GM12892 (cell line): Measurements from ENCODE around the gene DRC7.

Experiments
- POLR2A ChIP-seq: IDR thresholded peaks from 2 replicates; pipeline ENCODE4 v1.6.1; 2011; ENCODE audit warnings: low read depth, low read length, control low read depth
- POLR2AphosphoS5 ChIP-seq: IDR thresholded peaks from 2 replicates; pipeline ENCODE4 v1.6.1; 2011; ENCODE audit warnings: low read depth, low read length, control low read depth

DNA sequence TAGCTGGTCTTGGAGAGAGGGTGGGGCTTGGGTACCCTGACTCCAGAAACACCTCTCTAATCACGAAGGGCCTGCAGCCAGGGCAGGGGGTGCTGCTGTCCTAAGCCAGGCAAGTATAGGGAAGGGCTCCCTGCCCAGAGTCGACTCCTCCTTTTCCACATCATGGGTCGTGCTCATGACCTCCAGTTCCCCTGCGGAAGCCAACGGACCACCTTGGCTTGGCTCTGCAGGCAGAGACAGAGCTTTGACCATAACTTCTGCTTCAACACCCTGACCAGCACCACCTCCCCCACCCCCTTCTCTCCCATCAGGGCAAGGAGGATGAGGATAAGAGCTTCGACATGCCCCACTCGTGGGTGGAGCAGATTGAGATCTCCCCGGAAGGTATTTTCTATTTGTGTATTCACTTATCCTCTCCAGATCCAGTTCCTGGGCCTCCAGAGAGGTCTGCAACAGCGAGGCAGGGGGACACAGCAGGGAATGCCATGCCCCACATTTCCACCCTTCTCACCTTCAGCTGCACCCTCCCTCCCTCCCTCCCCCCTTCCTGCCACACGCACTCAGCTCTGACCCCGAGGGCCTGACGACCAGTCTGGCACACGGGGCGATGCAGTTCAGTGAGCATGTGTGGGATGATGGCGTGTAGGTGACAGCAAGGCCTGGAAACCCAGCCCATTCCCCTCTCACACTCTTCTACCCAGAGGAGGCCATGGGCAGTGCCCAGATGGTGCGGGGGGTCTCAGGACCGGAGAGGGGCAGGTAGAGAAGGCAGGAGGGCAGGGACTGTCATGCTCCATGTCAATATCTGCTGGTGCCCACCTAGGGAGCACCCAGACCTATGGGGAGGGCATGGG is 27.0 kb downstream of the DRC7 start:
- TF ChIP-seq POLR2AphosphoS5, result no peak
- no peak for TF ChIP-seq POLR2A
